ENCODE measurements around the gene CYBC1. TPM values are rescaled to one million over a fixed set of nuclear protein-coding genes. Genes with fewer than 3 reads are reported as not detected.

CYBC1 gene
- total and polyA plus RNA-seq, 9 of the 15 experiments (the other 6 are each of a cell fraction or from before 2014, with no cell fraction given), result 1.3 to 71.8 (median 49.9) TPM

- no peak for TF ChIP-seq KDM1A (IDR thresholded peaks at IDR 0.05)
- no peak for TF ChIP-seq TSHZ1 (CRISPR knock-in tag; IDR thresholded peaks at IDR 0.05)
- peak; percentile 98 for TF ChIP-seq USF1 (CRISPR knock-in tag; IDR thresholded peaks at IDR 0.05)
- peak; percentile 93 for TF ChIP-seq FOXK1 (CRISPR knock-in tag; IDR thresholded peaks at IDR 0.05; ENCODE audit: borderline replicate concordance)
- peak; percentile 65 for TF ChIP-seq TBP (optimal IDR thresholded peaks at IDR 0.05; ENCODE audit: low read depth, low read length)
- peak; percentile 67; the same call in 1 of the 2 replicates for TF ChIP-seq DMBX1 (CRISPR knock-in tag; IDR thresholded peaks at IDR 0.05; ENCODE audit: borderline replicate concordance)
- TF ChIP-seq ZNF76 (CRISPR knock-in tag; IDR thresholded peaks at IDR 0.05; ENCODE audit: borderline replicate concordance), result peak; percentile 46; the same call in 1 of the 2 replicates
- no peak for TF ChIP-seq HCFC1 (IDR thresholded peaks at IDR 0.05; ENCODE audit: low read depth, low read length)
- TF ChIP-seq HOMEZ (CRISPR knock-in tag; IDR thresholded peaks at IDR 0.05), result 0 out of 2 replicates have a peak, but pooled peaks have one; percentile 5
- peak; percentile 70 for TF ChIP-seq GMEB1 (CRISPR knock-in tag; IDR thresholded peaks at IDR 0.05)
- peak; percentile 62; the same call in 1 of the 2 replicates for TF ChIP-seq ZBTB33 (CRISPR knock-in tag; IDR thresholded peaks at IDR 0.05)
- TF ChIP-seq GTF2F1 (IDR thresholded peaks at IDR 0.05; ENCODE audit: low read depth, low read length), result no peak
- TF ChIP-seq FOXP4 (CRISPR knock-in tag; IDR thresholded peaks at IDR 0.05; ENCODE audit: borderline replicate concordance), result peak; percentile 96; the same call in 1 of the 2 replicates
- peak in 1 of 2 experiments; percentile 20; a peak in 1 of 4 replicates for TF ChIP-seq TRIM24 (IDR thresholded peaks at IDR 0.05)
These were observed 46.2 kb upstream of the CYBC1 start (continued) for GRCh38 chr17:82496529-82497434.

Data from K562 (cell line).